Liver (tissue), 3 donors: ENCODE measurements around the gene NXPH3.

Experiments used
- ATF3 ChIP-seq: IDR thresholded peaks from 2 replicates; pipeline ENCODE4 v1.6.1; 2016; ENCODE audit warnings: antibody characterized with exemption
- CTCF ChIP-seq: fragments of 150-350 bp; IDR thresholded peaks from 2 replicates; pipeline ENCODE4 v1.5.1; 2017; ENCODE audit warnings: improper control_type of control experiment, low read depth, low read length; ENCODE audit not compliant: missing input control
- EGR1 ChIP-seq, 2 donors: IDR thresholded peaks; 2 replicates each; pipeline ENCODE4 v1.6.1; 2016 to 2018; ENCODE audit warnings: antibody characterized with exemption in 2 of 2, low read depth in 2 of 2
- GABPA ChIP-seq, 2 donors: IDR thresholded peaks in 1 of 2; conservative IDR thresholded peaks in 1 of 2; 2 replicates each; pipeline ENCODE4 v1.6.1; 2016; ENCODE audit warnings: antibody characterized with exemption in 2 of 2, mild to moderate bottlenecking in 1 of 2, moderate library complexity in 1 of 2
- JUND ChIP-seq, 2 donors: IDR thresholded peaks; 2 replicates each; pipeline ENCODE4 v1.6.1; 2016; ENCODE audit warnings: antibody characterized with exemption in 2 of 2
- NR2F2 ChIP-seq: IDR thresholded peaks from 2 replicates; pipeline ENCODE4 v1.6.1; 2016; ENCODE audit warnings: antibody characterized with exemption
- RAD21 ChIP-seq, 2 donors: IDR thresholded peaks; 2 replicates each; pipeline ENCODE4 v1.6.1; 2016; ENCODE audit warnings: antibody characterized with exemption in 2 of 2, mild to moderate bottlenecking in 2 of 2
- RXRA ChIP-seq, 2 donors: IDR thresholded peaks; 2 replicates each; pipeline ENCODE4 v1.6.1; 2017 to 2018; ENCODE audit warnings: antibody characterized with exemption in 2 of 2, mild to moderate bottlenecking in 1 of 2
- SP1 ChIP-seq: IDR thresholded peaks from 2 replicates; pipeline ENCODE4 v1.6.1; 2018; ENCODE audit warnings: antibody characterized with exemption, mild to moderate bottlenecking
- TAF1 ChIP-seq: conservative IDR thresholded peaks from 2 replicates; pipeline ENCODE4 v1.6.1; 2016; ENCODE audit warnings: antibody characterized with exemption, mild to moderate bottlenecking
- YY1 ChIP-seq: IDR thresholded peaks from 2 replicates; pipeline ENCODE4 v1.6.1; 2016; ENCODE audit warnings: antibody characterized with exemption, mild to moderate bottlenecking
- TF ChIP-seq, protein P1 (sequence below): IDR thresholded peaks from 2 replicates; pipeline ENCODE4 v1.6.1; 2016; ENCODE audit warnings: antibody characterized with exemption, mild to moderate bottlenecking
- TF ChIP-seq, protein P2 (sequence below): IDR thresholded peaks from 2 replicates; pipeline ENCODE4 v1.6.1; 2016; ENCODE audit warnings: antibody characterized with exemption
- donor health status: healthy.
- donor health status: healthy.

GRCh38 chr17:49629447-49629846 lies 53.8 kb downstream of the NXPH3 start:
- no peak for TF ChIP-seq CTCF
- TF ChIP-seq SP1, result no peak
- no peak for TF ChIP-seq JUND (IDR thresholded peaks at IDR 0.05)
- TF ChIP-seq GABPA (IDR thresholded peaks at IDR 0.05 in 1 of 2, conservative IDR thresholded peaks at IDR 0.05 in 1 of 2), result no peak
- TF ChIP-seq, protein P1, sequence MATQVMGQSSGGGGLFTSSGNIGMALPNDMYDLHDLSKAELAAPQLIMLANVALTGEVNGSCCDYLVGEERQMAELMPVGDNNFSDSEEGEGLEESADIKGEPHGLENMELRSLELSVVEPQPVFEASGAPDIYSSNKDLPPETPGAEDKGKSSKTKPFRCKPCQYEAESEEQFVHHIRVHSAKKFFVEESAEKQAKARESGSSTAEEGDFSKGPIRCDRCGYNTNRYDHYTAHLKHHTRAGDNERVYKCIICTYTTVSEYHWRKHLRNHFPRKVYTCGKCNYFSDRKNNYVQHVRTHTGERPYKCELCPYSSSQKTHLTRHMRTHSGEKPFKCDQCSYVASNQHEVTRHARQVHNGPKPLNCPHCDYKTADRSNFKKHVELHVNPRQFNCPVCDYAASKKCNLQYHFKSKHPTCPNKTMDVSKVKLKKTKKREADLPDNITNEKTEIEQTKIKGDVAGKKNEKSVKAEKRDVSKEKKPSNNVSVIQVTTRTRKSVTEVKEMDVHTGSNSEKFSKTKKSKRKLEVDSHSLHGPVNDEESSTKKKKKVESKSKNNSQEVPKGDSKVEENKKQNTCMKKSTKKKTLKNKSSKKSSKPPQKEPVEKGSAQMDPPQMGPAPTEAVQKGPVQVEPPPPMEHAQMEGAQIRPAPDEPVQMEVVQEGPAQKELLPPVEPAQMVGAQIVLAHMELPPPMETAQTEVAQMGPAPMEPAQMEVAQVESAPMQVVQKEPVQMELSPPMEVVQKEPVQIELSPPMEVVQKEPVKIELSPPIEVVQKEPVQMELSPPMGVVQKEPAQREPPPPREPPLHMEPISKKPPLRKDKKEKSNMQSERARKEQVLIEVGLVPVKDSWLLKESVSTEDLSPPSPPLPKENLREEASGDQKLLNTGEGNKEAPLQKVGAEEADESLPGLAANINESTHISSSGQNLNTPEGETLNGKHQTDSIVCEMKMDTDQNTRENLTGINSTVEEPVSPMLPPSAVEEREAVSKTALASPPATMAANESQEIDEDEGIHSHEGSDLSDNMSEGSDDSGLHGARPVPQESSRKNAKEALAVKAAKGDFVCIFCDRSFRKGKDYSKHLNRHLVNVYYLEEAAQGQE, result no peak
- no peak for TF ChIP-seq RAD21 (IDR thresholded peaks at IDR 0.05)
- TF ChIP-seq, protein P2, sequence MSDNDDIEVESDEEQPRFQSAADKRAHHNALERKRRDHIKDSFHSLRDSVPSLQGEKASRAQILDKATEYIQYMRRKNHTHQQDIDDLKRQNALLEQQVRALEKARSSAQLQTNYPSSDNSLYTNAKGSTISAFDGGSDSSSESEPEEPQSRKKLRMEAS, result no peak
- TF ChIP-seq ATF3, result no peak
- TF ChIP-seq TAF1, result no peak
- TF ChIP-seq NR2F2, result no peak
- TF ChIP-seq RXRA (IDR thresholded peaks at IDR 0.05), result peak in 1 of 2 donors; percentile 22
- TF ChIP-seq EGR1 (IDR thresholded peaks at IDR 0.05; ENCODE audit: low read depth in 2 of 2), result no peak
- no peak for TF ChIP-seq YY1
